ENCODE results near the gene NDST3.

DNA sequence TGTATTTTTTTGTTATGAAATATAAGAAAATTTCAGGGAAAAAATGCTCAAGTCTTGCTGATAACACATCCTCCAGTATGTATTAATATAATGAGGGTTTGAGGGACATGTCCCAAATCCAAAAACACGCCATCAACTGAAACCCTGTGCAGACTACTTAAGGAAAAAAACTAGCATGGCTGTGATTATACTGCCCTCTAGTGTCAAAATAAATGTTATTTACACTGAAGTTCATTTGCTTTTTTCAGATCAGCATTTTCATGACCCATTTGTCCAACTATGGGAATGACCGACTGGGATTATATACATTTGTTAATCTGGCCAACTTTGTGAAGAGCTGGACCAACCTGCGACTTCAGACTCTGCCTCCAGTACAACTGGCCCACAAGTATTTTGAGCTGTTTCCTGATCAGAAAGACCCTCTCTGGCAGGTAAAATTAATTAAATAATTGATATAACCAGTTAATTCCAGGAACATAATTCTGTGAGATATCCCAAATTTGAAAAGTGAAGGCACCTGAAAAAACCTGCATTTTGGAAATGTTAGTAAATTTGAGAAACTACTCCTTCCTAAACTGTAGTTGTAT lies 190.1 kb downstream of the NDST3 start:
- no peak for TF ChIP-seq TCF7L2 (IDR thresholded peaks at IDR 0.05; ENCODE audit: low read depth, low read length)
- TF ChIP-seq, protein P1, sequence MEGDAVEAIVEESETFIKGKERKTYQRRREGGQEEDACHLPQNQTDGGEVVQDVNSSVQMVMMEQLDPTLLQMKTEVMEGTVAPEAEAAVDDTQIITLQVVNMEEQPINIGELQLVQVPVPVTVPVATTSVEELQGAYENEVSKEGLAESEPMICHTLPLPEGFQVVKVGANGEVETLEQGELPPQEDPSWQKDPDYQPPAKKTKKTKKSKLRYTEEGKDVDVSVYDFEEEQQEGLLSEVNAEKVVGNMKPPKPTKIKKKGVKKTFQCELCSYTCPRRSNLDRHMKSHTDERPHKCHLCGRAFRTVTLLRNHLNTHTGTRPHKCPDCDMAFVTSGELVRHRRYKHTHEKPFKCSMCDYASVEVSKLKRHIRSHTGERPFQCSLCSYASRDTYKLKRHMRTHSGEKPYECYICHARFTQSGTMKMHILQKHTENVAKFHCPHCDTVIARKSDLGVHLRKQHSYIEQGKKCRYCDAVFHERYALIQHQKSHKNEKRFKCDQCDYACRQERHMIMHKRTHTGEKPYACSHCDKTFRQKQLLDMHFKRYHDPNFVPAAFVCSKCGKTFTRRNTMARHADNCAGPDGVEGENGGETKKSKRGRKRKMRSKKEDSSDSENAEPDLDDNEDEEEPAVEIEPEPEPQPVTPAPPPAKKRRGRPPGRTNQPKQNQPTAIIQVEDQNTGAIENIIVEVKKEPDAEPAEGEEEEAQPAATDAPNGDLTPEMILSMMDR (IDR thresholded peaks at IDR 0.05), result peak; percentile 61

All from Panc1 (cell line).